KMS-11 (cell line): Measurements from ENCODE around the gene KIF5C.

Experiments
- H2AFZ ChIP-seq: fragments of 200-600 bp; sonication (generic); 2 replicates; pipeline ENCODE4 v1.6.1; 2016; ENCODE audit warnings: antibody characterized with exemption, mixed run types, low read depth
- H3K27ac ChIP-seq: fragments of 200-600 bp; sonication (generic); 2 replicates; pipeline ENCODE4 v1.6.1; 2016; ENCODE audit warnings: mild to moderate bottlenecking, mixed run types
- H3K27me3 ChIP-seq: fragments of 200-600 bp; sonication (generic); 2 replicates; pipeline ENCODE4 v1.6.1; 2017; ENCODE audit warnings: mild to moderate bottlenecking, low read depth, mixed run types, moderate library complexity; ENCODE audit not compliant: insufficient read depth
- H3K36me3 ChIP-seq: fragments of 200-600 bp; sonication (generic); 2 replicates; pipeline ENCODE4 v1.6.1; 2017; ENCODE audit warnings: mild to moderate bottlenecking, mixed run types; ENCODE audit not compliant: insufficient read depth
- H3K4me1 ChIP-seq: fragments of 200-600 bp; sonication (generic); 2 replicates; pipeline ENCODE4 v1.6.1; 2016; ENCODE audit warnings: mild to moderate bottlenecking, low read depth, mixed run types; ENCODE audit not compliant: poor library complexity, severe bottlenecking
- H3K4me2 ChIP-seq: fragments of 200-600 bp; sonication (generic); 2 replicates; pipeline ENCODE4 v1.7.0; 2016; ENCODE audit warnings: mild to moderate bottlenecking, mixed run types
- H3K4me3 ChIP-seq: fragments of 200-600 bp; sonication (generic); IDR thresholded peaks from 2 replicates; pipeline ENCODE4 v1.6.1; 2017; ENCODE audit warnings: low read depth, low read length, mixed read lengths; ENCODE audit not compliant: insufficient read depth
- H3K79me2 ChIP-seq: fragments of 200-600 bp; sonication (generic); 2 replicates; pipeline ENCODE4 v1.6.1; 2016; ENCODE audit warnings: low read depth, mixed run types; ENCODE audit not compliant: insufficient read depth
- H3K9ac ChIP-seq: fragments of 200-600 bp; sonication (generic); 2 replicates; pipeline ENCODE4 v1.6.1; 2016; ENCODE audit warnings: mild to moderate bottlenecking, mixed run types
- H4K20me1 ChIP-seq: fragments of 200-600 bp; sonication (generic); 2 replicates; pipeline ENCODE4 v1.6.1; 2016; ENCODE audit warnings: mild to moderate bottlenecking, mixed run types; ENCODE audit not compliant: insufficient read depth
- CTCF ChIP-seq: fragments of 200-600 bp; sonication (generic); conservative IDR thresholded peaks from 2 replicates; pipeline ENCODE4 v1.6.1; 2017; ENCODE audit warnings: low read depth, mild to moderate bottlenecking, antibody characterized with exemption, low read length, moderate library complexity, mixed read lengths

Gene KIF5C

GRCh38 chr2:148935791-148936190 is 60.8 kb downstream of the KIF5C start:
- no peak overlapping the region for H3K27ac ChIP-seq
- no peaks in the 10 kb centered on the region for H3K36me3 ChIP-seq
- H3K4me1 ChIP-seq: no peaks in the 10 kb centered on the region
- H3K9ac ChIP-seq: no peak overlapping the region
- TF ChIP-seq CTCF: no peak
- no peak overlapping the region for H3K4me3 ChIP-seq
- H2AFZ ChIP-seq: no peak overlapping the region
- H3K4me2 ChIP-seq: no peak overlapping the region
- no peaks in the 10 kb centered on the region for H4K20me1 ChIP-seq
- H3K27me3 ChIP-seq: no peaks in the 10 kb centered on the region
- H3K79me2 ChIP-seq: no peaks in the 10 kb centered on the region

GRCh38 chr2:148936857-148937450 is 61.9 kb downstream of the KIF5C start:
- no peak overlapping the region for H3K27ac ChIP-seq
- H3K4me1 ChIP-seq: no peaks in the 10 kb centered on the region
- H3K36me3 ChIP-seq: no peaks in the 10 kb centered on the region
- H4K20me1 ChIP-seq: no peaks in the 10 kb centered on the region
- H3K27me3 ChIP-seq: no peaks in the 10 kb centered on the region
- H3K4me3 ChIP-seq: no peak overlapping the region
- H2AFZ ChIP-seq: no peak overlapping the region
- H3K9ac ChIP-seq: no peak overlapping the region
- no peaks in the 10 kb centered on the region for H3K79me2 ChIP-seq
- no peak overlapping the region for H3K4me2 ChIP-seq
- no peak for TF ChIP-seq CTCF

- Histone ChIP-seq H3K27ac (no peak overlapping the region), H2AFZ (no peak overlapping the region), H4K20me1 (no peaks in the 10 kb centered on the region), H3K79me2 (no peaks in the 10 kb centered on the region), H3K4me1 (no peaks in the 10 kb centered on the region), H3K36me3 (no peaks in the 10 kb centered on the region), H3K4me3 (no peak overlapping the region), H3K27me3 (no peaks in the 10 kb centered on the region), H3K4me2 (no peak overlapping the region), H3K9ac (no peak overlapping the region)
- no peak for TF ChIP-seq CTCF
These were observed 64.2 kb downstream of the KIF5C start for GRCh38 chr2:148939271-148939670.

GRCh38 chr2:148943097-148943496 is 68.1 kb downstream of the KIF5C start:
- no peak overlapping the region for H2AFZ ChIP-seq
- no peaks in the 10 kb centered on the region for H3K27me3 ChIP-seq
- H4K20me1 ChIP-seq: no peaks in the 10 kb centered on the region
- no peak overlapping the region for H3K4me3 ChIP-seq
- H3K9ac ChIP-seq: no peak overlapping the region
- H3K36me3 ChIP-seq: no peaks in the 10 kb centered on the region
- no peaks in the 10 kb centered on the region for H3K79me2 ChIP-seq
- H3K4me1 ChIP-seq: no peaks in the 10 kb centered on the region
- TF ChIP-seq CTCF: no peak
- H3K4me2 ChIP-seq: no peak overlapping the region
- no peak overlapping the region for H3K27ac ChIP-seq
